HG03354 (cell line): ENCODE measurements around the gene HOXD10.

Experiments used
- ATAC-seq: cut with Tn5 transposase; IDR thresholded peaks from one replicate; pipeline ENCODE4 v1.9.1; 2021; ENCODE audit warnings: mild to moderate bottlenecking; ENCODE audit not compliant: unreplicated experiment, poor library complexity, severe bottlenecking

Gene HOXD10

DNA sequence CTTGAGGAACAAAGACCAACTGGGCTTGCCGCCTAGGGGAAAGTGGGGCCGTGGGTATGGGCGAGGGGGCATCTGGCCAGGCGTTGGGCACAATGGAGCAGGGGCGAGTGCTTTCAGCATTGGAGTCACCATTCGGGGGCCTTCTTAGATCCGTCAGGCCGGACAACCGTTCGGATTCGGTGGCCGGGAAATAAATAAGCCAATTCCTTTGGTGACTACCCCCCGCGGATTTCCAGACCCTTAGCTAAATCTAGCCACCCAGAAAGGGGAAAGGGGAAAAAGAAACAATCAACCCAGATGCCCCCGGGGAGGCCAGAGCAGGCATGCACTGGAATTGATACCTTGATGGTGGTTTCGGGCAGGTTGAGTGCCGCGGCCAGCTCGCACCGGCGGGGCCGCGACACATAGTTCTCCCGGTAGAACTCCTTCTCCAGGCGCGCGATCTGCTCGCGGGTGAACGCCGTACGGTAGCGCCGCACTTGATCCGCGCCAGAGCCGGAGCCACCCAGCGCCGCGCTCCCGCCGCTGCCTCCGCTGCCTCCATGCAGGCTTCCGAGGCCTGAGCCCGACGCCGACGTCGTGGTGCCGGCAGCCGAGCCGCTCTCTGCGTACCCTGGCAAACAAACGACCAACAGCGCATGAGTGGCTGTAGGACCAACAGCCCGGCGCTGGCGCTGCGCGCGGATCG lies 34.6 kb upstream of the HOXD10 start:
- ATAC-seq = no peak

DNA sequence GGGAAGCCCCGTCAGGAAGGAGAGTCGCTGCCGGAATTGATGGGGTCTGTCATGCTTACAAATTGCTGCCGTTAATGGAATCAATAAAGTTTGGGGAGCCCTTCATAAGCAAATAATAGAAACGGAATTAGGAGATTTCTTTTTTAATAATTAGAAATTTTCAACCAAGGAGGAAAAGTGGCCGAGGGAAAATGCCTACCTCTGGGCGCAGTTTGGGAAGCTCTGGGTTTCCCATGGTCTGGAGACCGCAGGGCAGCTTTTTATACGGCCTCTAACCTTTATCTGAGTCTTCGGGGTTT lies 34.1 kb upstream of the HOXD10 start:
- no peak for ATAC-seq

DNA sequence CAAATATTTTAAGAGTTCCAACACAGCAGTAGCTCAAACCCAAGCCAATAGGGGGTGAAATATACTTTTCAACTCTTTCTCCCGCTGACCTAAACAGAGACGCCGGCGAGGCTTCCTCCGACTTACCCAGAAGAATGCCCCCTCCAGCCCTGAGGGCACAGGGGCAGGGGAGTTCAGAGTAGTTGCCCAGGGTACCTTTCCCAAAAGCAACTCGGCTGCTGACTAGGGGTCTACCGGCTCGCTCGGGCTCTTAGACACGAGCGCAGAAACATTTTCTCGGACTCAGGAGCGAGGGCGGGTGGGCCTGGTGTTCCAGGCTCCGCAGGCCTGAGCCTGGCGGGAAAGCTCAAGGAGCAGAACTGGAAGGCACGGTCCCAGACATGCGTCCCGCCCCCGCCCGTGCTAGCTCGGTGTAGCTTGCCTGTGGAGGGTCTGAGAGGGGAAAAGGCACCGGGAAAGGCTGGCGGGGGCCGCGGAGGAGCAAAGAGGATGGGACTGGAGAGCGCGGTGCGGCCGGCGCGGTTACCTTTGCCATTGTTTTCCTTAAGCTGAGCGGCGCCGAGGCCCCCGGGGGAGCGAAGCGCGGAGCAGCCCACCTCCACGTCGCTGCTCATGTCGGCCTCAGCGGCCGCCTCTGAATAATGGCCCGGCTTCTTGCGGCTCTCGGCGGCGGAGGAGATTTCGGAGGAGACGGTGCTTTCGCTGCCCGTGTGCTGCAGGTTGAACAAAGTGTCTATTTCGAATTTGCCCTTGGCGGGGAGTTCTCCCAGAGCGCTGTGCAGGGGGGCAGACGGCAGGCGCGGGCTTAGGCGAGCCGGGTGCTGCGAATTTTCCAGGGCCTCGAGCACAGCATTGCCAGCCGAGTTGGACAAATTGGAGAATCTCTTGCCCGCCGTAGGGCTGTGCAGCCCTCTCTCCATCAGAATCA lies 33.5 kb upstream of the HOXD10 start:
- ATAC-seq = no peak

DNA sequence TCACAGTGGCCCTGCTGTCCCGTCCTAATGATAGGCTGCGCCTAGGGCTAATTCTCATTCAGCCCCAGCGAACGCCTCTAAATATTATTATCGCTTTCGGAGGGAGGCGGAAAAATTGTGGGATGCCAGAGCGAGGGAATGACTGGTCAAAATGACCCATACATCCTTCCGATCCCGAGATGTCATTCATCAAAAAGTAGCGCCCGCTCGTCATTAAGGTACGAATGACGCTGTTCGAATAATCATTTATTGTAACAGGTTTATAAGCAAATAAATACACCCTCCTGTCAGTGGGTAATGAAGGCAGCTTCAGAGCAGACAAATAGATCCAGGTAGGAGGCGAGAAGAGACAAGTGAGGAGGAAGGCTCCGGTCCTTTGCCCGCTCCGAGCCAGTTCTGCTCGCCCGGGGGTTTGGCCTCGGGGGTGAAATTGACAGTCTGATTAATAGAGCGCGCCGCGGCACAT lies 32.7 kb upstream of the HOXD10 start, which contains the start of gene EVX2:
Gene EVX2, minus strand, starts transcription at position 167 of the 466 bp plus-strand sequence. CDS start 186 bp downstream, outside the sequence.
- no peak for ATAC-seq

DNA sequence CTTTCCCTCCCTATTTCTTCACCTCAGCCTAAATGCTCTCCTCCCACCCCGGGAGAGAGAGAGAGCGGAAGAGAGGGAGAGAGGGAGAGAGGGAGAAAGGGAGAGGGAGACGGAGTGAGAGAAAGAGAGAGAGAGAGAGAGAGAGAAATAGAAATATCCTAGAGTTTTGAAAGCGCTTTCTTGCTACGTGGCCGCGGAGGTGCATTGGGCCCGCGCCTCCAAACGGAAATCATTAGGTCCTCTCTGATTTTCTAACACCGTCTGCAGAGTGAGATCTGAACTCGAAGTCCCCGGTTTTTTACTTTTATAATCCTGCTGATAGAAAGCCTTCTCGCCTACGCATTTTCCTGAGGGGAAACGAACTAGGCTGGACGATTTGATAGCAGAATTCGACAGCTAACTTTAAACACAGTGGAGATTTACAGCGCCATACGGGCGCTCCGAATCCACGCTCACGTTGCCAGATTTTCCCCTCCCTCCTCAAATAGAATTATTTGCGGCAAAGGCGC lies 31.9 kb upstream of the HOXD10 start:
- no peak for ATAC-seq

GRCh38 chr2:176085120-176085788 lies 31.3 kb upstream of the HOXD10 start:
- ATAC-seq = no peak

DNA sequence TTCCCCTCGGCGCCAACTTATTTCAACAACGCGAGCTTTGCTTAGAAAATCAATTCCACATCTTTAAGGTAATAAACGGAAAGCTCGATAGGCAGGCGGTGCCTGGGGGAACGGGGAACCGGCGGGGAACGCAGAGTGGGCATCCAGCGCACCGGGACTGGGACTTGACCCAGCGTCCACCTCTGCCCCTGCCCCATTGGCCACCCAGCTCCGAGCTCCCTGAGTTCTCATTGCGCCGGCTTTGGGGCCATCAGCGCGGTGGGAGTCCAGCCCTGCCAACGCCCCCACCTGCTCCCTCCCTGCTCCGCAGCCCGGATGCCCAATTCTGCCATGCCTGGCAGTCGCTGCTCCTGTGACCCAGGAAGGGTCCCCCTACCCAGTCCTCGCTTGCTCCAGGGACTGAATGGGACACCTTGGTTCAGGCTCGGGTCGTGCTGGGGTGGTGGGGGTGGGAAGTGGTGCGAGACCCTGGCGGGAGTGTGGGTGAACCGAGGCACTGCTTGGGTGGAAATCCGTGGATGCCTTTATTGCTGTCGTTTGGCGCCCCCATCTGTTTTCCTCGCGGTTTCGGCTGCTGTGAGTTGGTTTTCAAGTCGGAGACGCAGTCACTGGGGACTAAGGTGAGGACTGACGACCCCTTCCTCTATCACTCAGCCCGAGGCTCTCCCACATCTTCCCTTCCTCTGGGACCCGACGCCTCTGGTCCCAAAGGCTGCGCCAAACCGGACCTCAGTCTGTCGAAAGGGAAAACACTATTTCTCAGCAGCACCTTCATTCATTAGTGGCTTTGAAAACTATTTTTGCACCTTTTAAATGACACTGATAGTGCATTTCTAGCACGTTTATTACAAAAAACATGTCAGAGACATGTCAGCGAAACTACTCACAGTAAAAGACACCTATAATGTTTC lies 30.5 kb upstream of the HOXD10 start:
- ATAC-seq = no peak

GRCh38 chr2:176087330-176088047 lies 29.1 kb upstream of the HOXD10 start:
- no peak for ATAC-seq

DNA sequence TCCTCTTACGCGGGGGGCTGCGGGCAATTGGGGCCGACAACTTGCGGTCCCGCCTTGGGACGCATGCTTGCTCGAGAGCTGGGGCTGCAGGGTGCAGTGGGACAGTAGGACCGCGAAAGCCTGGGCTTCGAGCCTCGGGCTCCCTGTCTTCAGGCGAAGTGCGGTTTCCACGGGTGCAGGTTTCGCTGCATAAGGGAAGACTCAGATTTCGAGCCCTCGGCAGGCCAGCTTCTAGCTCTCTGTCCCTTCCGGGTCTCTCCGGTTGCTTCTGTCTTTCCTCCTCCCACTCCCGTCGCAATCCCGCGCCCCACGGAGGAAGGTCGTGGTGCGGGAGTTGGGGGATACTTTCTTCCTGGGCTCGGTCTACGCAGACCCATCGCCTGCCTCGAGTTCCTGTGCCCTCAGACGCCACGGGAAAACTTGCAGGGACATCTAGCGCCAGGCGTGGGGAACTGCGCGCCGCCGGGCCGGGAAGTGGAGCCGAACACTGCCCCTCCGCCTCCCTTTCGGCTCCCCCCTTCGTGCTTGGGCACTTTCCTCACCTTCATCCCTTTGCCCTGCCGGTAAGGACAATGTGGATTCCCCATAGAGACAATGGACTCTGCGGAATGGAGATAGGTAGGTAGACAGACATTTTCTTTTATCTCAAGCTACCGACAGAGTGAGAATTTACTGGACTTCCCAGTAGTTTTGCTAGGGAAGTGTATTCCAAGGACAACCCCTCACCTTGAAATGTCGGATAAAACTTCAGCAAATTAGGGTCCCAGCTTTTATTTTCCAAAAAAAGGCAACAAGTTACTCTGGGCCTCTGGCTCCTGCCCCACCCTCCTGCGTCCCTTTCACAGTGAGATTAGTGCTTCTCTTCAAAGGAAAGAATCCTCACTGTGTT lies 28.3 kb upstream of the HOXD10 start:
- no peak for ATAC-seq

GRCh38 chr2:176088937-176089842 lies 27.4 kb upstream of the HOXD10 start:
- ATAC-seq = no peak

GRCh38 chr2:176089843-176090395 lies 26.7 kb upstream of the HOXD10 start:
- ATAC-seq = no peak

DNA sequence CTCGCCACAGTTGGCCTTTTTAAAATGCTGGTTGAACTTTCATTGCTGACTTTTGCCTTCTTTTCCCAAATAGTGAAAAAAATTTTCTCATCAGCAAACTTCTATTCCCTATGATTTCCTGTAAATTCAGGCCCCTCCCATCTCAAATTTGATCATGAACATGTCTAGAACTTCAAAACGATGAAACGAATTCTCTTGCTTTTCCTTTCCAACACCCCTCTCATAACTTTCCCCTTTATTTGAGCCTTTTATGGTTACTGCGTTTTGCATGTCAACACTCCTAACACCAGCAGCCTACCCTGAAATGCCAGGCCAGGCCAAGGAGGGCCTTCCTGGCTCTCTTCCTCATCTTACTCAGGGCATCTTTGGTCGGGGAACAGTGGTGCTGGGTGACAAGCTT lies 25.7 kb upstream of the HOXD10 start:
- ATAC-seq = no peak

GRCh38 chr2:176091329-176092258 lies 25.0 kb upstream of the HOXD10 start:
- no peak for ATAC-seq

DNA sequence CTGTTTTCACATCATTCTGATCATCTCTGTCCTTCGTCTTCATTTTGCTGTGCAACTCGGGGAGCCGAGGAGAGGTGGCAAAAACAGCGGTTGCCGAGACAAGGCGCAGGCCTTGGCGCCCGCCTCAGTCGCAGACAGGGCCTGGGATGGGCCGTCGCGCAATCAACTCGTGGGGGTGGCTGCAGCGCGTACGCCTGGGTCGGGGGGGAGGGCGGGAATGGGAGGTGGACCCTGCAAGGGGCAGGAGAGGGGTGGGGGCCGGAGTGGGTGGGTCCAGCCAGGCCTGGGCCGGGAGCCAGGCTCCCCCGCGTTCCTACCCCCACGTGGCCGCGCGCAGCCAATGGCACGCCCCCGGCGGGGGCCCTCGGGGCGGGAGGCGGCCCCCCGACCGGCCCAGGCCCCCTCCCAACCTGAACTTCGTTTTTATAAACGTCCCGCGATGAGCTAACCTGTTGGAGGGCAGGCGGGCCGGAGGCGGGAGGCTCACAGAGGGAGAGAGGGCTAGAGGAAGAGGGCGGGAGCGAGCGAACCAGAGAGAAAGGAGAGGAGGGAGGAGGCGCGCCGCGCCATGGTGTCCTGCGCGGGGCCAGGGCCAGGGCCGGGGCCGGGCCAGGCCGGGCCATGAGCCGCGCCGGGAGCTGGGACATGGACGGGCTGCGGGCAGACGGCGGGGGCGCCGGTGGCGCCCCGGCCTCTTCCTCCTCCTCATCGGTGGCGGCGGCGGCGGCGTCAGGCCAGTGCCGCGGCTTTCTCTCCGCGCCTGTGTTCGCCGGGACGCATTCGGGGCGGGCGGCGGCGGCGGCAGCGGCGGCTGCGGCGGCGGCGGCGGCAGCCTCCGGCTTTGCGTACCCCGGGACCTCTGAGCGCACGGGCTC lies 24.1 kb upstream of the HOXD10 start, which contains the start of gene HOXD13:
Gene HOXD13, plus strand, starts transcription at position 452 of the 875 bp plus-strand sequence. Its CDS starts 170 bp downstream, at position 622.
- no peak for ATAC-seq
